Caco-2 (cell line): Measurements from ENCODE around the gene SLC16A12. TPM values are rescaled to one million over a fixed set of nuclear protein-coding genes. Genes with fewer than 3 reads are reported as not detected.
A peak's percentile ranks its signal among the peaks of the same experiment; 100 is the strongest.

Experiments
- BruUV-seq: library from RNA; stranded (reverse); fragments of 400-500 nt; replicated peaks from 2 replicates; lab custom pipeline; 2021; lab: Mats Ljungman, UMichigan
- CTCF ChIA-PET: fragments of 300-600 bp; sonication (Branson Sonifier 250); formaldehyde crosslinking; loops from one replicate; lab custom pipeline; 2022; ENCODE audit warnings: antibody characterized with exemption; lab: Charles Lee
- POLR2A ChIA-PET: fragments of 300-600 bp; sonication (Branson Sonifier 250); formaldehyde crosslinking; loops from one replicate; lab custom pipeline; 2022; ENCODE audit warnings: antibody characterized with exemption; lab: Charles Lee
- DNase-seq, 2 experiments: peaks; one replicate each; pipeline versions ENCODE4 v3.0.0 to v3.0.0-alpha.2; 2020 to 2022
- H3K27me3 ChIP-seq: replicated peaks from 2 replicates; pipeline ENCODE4 v1.6.0; 2011; ENCODE audit warnings: low read length; ENCODE audit not compliant: control insufficient read depth, insufficient read depth
- H3K36me3 ChIP-seq: 2 replicates; pipeline ENCODE4 v1.5.1; 2011; ENCODE audit warnings: low read length; ENCODE audit not compliant: control insufficient read depth, insufficient read depth
- H3K4me1 ChIP-seq: fragments of 250-450 bp; sonication (Bioruptor Pico); 2 replicates; pipeline ENCODE4 v1.5.1; 2020; ENCODE audit warnings: mild to moderate bottlenecking
- H3K4me3 ChIP-seq: 2 replicates; pipeline ENCODE4 v1.5.1; 2011; ENCODE audit warnings: low read depth, mild to moderate bottlenecking, control low read depth, low read length
- H3K9me3 ChIP-seq: fragments of 250-450 bp; sonication (Bioruptor Pico); 2 replicates; pipeline ENCODE4 v1.5.1; 2020; ENCODE audit warnings: mild to moderate bottlenecking, moderate library complexity
- H3K27ac Mint-ChIP-seq: one replicate; pipeline ENCODE4 v1.8.0; 2022; ENCODE audit warnings: mixed read lengths; ENCODE audit not compliant: unreplicated experiment
- H3K27me3 Mint-ChIP-seq: one replicate; pipeline ENCODE4 v1.8.0; 2022; ENCODE audit warnings: mixed read lengths; ENCODE audit not compliant: insufficient read depth, unreplicated experiment
- H3K36me3 Mint-ChIP-seq: one replicate; pipeline ENCODE4 v1.8.0; 2022; ENCODE audit warnings: mild to moderate bottlenecking, mixed read lengths; ENCODE audit not compliant: insufficient read depth, unreplicated experiment
- H3K4me1 Mint-ChIP-seq: one replicate; pipeline ENCODE4 v1.8.0; 2022; ENCODE audit warnings: low read depth, mixed read lengths; ENCODE audit not compliant: unreplicated experiment
- H3K4me3 Mint-ChIP-seq: one replicate; pipeline ENCODE4 v1.8.0; 2022; ENCODE audit warnings: mild to moderate bottlenecking, moderate library complexity, mixed read lengths; ENCODE audit not compliant: unreplicated experiment
- H3K9me3 Mint-ChIP-seq: one replicate; pipeline ENCODE4 v1.8.0; 2022; ENCODE audit warnings: mixed read lengths; ENCODE audit not compliant: unreplicated experiment
- CTCF ChIP-seq, 2 experiments: fragments of 200-600 bp in 1 of 2; IDR thresholded peaks; 1 replicate in 1 of 2; 2 replicates in 1 of 2; pipeline versions ENCODE4 v1.5.1 to v1.8.0; 2011 to 2022; ENCODE audit warnings: antibody characterized with exemption in 1 of 2, control low read depth in 1 of 2, inconsistent platforms in 1 of 2, low read depth in 1 of 2, low read length in 1 of 2, mild to moderate bottlenecking in 1 of 2, moderate library complexity in 1 of 2; ENCODE audit not compliant: insufficient read depth in 1 of 2, severe bottlenecking in 1 of 2, unreplicated experiment in 1 of 2
- intact Hi-C: fragments of 100-400 bp; cut with micrococcal nuclease; formaldehyde crosslinking; loops from one replicate; pipeline ENCODE4 v1.10.0; 2022; ENCODE audit not compliant: unreplicated experiment
- total RNA-seq: library from RNA; stranded (reverse); gene quantifications from 2 replicates; pipeline ENCODE4 v1.2.3, GENCODE V29; 2022

The SLC16A12 gene
- total RNA-seq, 1 experiment from 2014 or later, result not detected

GRCh38 chr10:89395141-89395540, 140.3 kb downstream of the SLC16A12 start:
- ChIA-PET CTCF (no interaction called here), POLR2A (no interaction called here)
- Histone ChIP-seq H3K36me3 (no peaks in the 10 kb centered on the region), H3K27me3 (no peaks in the 10 kb centered on the region), H3K4me3 (no peak overlapping the region), H3K4me1 (peaks cover 12% of the 10 kb centered on the region; the same call in 1 of the 2 replicates), H3K9me3 (peaks cover 3% of the 10 kb centered on the region; the same call in 1 of the 2 replicates)
- Mint-ChIP-seq H3K27ac (no peak overlapping the region), H3K9me3 (no peaks in the 10 kb centered on the region), H3K27me3 (no peaks in the 10 kb centered on the region), H3K4me1 (peaks cover 9% of the 10 kb centered on the region), H3K36me3 (no peaks in the 10 kb centered on the region), H3K4me3 (no peak overlapping the region)
- no peak for DNase-seq
- TF ChIP-seq CTCF (IDR thresholded peaks at IDR 0.05; ENCODE audit: insufficient read depth in 1 of 2, low read depth in 1 of 2, low read length in 1 of 2, severe bottlenecking in 1 of 2, unreplicated experiment in 1 of 2), result no peak
- no TSS peak for BruUV-seq
- intact Hi-C loops, result no loop called here

GRCh38 chr10:89393898-89394297, 141.5 kb downstream of the SLC16A12 start:
- intact Hi-C loops, result loop anchor here (1.0 kb wide), 1 partner anchor 20 kb away; the partner anchor contains the start of gene IFIT5

GRCh38 chr10:89392974-89393373, 142.4 kb downstream of the SLC16A12 start:
- intact Hi-C loops, result loop anchor here (1.0 kb wide), 1 partner anchor 21 kb away; the partner anchor contains the start of gene IFIT5
- Mint-ChIP-seq H3K27me3 (no peaks in the 10 kb centered on the region), H3K4me1 (peaks cover 9% of the 10 kb centered on the region), H3K9me3 (no peaks in the 10 kb centered on the region), H3K4me3 (peak overlapping the region; percentile 66), H3K36me3 (no peaks in the 10 kb centered on the region), H3K27ac (no peak overlapping the region)
- peaks cover 9% of the 10 kb centered on the region; the same call in 1 of the 2 replicates for H3K4me1 ChIP-seq
- BruUV-seq, result TSS peak; percentile 77
- ChIA-PET CTCF (interaction anchor here (0.9 kb wide), 1 partner anchor 38 kb away, joined by 3 read pairs; no protein-coding TSS in a partner anchor), POLR2A (interaction anchor here (0.6 kb wide), 1 partner anchor 142 kb away, joined by 3 read pairs; no protein-coding TSS in a partner anchor)
- H3K9me3 ChIP-seq, result no peaks in the 10 kb centered on the region
- no peaks in the 10 kb centered on the region for H3K27me3 ChIP-seq
- no peaks in the 10 kb centered on the region for H3K36me3 ChIP-seq
- no peak overlapping the region for H3K4me3 ChIP-seq
- DNase-seq, result peak; percentile 38 to 40
- no peak for TF ChIP-seq CTCF (IDR thresholded peaks at IDR 0.05; ENCODE audit: insufficient read depth in 1 of 2, low read depth in 1 of 2, low read length in 1 of 2, severe bottlenecking in 1 of 2, unreplicated experiment in 1 of 2)

More at GRCh38 chr10:89393898-89394297, 141.5 kb downstream of the SLC16A12 start:
- Histone ChIP-seq H3K36me3 (no peaks in the 10 kb centered on the region), H3K4me3 (no peak overlapping the region), H3K9me3 (peaks cover 3% of the 10 kb centered on the region; the same call in 1 of the 2 replicates), H3K27me3 (no peaks in the 10 kb centered on the region), H3K4me1 (peaks cover 12% of the 10 kb centered on the region; the same call in 1 of the 2 replicates)
- peaks cover 9% of the 10 kb centered on the region for H3K4me1 Mint-ChIP-seq
- TF ChIP-seq CTCF (IDR thresholded peaks at IDR 0.05; ENCODE audit: insufficient read depth in 1 of 2, low read depth in 1 of 2, low read length in 1 of 2, severe bottlenecking in 1 of 2, unreplicated experiment in 1 of 2), result no peak
- no TSS peak for BruUV-seq
- H3K27me3 Mint-ChIP-seq, result no peaks in the 10 kb centered on the region
- POLR2A ChIA-PET, result no interaction called here
- H3K4me3 Mint-ChIP-seq, result no peak overlapping the region
- CTCF ChIA-PET, result no interaction called here
- H3K36me3 Mint-ChIP-seq, result no peaks in the 10 kb centered on the region
- no peak for DNase-seq
- H3K9me3 Mint-ChIP-seq, result no peaks in the 10 kb centered on the region
- no peak overlapping the region for H3K27ac Mint-ChIP-seq
